ENCODE data around the gene PSENEN.

The PSENEN gene

DNA sequence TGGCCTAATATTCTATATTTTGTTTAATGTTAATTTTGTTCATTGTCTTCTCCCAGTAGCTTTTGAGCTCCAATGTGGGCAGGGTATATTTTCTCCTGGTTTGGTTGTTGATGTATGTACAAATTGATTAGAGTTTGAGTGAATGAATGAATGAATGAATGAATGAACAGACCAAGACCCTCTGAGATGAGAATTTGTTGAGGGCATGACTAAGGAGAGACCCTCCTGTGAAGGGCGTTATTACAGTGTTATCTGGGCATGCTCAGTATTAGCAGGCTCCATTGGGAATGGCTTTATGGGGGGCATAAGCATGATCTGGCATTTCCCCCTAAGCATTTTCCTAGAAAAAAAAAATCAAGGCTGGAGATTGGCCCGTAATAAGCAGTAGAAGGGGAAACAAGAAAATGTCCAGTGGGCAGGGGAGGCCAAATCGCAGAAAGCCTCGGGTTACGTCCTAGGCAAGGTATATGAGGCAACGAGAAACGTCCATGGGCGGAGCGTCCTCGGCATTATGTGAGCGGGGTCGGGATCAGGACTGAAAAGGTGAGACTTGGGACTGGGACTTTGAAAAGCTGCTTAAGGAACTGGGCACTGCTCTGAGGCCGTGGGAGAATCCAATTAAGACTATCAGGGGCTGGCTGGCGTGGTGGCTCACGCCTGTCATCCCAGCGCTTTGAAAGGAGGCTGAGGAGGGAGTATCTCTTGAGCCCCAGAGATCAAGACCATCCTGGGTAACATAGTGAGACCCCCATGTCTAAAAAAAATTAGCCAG lies 29.0 kb downstream of the PSENEN start:
- DNase-seq (ENCODE audit: low spot score): no peak

DNA sequence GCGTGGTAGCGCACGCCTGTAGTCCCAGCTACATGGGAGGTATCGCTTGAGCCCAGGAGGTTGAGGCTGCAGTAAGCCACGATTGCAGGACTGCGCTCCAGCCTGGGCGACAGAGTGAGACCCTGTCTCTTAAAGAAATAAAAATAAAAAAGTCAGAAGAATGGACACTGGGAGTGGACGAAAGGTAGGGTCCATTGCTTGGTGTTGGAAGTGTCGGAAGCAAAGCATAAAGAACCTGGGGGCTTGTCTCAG lies 29.5 kb downstream of the PSENEN start:
- DNase-seq (ENCODE audit: low spot score): no peak

DNA sequence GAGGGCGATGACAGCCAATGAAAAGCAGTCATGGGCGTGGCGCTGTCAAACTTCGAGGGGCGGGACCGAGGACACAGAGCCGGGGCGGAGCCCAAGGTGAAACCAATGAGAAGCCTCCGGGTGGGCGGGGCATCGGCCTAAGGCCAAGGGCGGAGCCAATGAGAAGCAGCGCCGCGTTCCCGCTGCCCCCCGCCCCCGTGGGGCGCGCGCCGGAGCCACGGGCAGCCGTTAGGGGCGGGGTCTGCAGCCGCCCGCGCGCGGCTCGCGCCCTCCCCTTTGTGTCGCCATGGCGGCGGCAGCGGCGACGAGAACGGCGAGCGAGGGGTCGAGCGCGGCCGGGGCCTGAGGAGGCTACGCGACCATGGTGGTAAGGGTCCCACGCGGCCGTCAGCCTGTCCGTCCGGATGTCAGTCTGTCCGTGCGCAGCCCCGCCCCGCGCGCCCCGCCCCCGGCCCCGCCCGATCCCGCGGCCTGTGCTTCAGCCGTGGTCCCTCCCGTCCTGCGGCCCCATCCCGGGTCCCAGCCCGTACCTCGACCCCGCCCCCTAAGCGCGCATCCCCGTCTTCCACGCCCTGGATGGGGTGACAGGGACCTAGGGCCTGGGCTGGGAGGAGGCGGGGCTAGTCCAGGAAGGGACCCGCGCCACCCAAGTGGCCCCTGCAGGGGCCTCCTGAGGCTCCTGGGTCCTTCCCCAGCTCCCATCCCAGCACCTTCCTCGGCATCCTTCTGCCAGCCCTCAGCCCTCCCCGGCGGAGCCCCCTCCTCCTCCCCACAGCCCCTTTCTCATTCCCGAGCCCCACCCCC lies 30.0 kb downstream of the PSENEN start, which contains the start of gene ARHGAP33:
TSS of gene ARHGAP33 (plus strand) at position 267 of the 804 bp plus-strand sequence. CDS start at position 362, 95 bp downstream.
- peak; percentile 98 for DNase-seq (ENCODE audit: low spot score)

DNA sequence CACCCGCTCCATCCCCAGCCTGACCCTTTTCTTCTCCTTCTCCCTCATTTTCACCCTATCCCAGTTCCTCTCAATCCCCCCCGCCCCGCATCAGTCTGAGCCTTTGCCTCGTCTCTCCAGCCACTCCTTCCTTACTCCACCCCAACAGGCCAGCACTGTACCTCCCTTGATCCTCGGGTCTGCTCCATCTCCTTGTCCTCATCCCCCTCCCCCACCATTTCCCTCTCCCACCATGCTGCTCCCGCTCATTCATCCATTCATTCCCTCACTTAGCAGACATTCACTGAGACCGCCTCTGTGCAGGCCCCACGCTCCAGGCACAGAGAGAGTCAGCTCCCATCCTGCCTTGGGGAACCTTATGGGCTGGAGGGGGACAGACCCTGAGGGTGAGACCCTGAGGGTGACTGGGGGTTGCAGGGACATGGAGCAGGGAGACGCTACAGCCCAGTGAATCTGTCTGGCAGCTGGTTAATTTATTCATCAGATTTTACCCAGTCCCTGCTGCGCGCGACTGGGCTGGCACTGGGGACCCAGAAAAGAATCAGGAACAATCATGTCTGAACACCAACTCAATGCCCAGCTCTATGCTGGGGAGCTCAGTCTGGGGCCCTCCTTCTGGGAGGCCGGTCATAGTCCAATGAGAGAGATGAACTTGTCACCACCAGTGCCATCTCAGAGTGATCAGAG lies 30.8 kb downstream of the PSENEN start:
- DNase-seq (ENCODE audit: low spot score): no peak

DNA sequence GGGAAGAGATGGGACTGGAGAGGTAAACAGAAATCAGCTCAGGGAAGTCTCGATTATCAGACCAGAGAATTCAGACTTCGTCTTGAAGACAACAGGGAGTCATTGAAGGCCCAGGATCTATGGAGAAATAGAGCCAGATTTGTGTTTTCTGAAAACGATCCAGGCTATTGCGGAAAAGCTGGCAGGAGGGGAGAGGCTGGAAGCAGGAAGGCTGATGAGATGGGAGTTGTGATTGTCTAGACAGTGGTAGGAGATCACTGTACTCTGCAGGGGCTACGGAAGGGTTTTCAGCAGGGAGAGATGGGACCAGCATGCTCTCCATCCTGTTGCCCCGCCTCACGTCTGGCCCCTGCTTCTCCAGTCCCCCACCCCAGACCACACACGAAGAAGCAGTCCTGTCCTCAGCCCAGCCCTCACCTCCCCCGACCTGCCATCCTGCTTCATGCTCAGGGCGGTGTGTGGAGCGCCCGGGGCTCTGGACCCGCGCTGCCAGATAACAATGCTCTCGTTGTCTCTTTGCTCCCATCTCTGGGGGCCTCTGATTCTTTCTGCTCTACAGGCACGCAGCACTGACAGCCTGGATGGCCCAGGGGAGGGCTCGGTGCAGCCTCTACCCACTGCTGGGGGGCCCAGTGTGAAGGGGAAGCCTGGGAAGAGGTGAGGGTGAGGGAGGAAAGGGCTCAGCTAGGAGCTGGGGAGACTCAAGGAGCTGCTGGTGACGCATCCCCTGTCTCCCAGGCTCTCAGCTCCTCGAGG lies 31.8 kb downstream of the PSENEN start:
- DNase-seq (ENCODE audit: low spot score): no peak

DNA sequence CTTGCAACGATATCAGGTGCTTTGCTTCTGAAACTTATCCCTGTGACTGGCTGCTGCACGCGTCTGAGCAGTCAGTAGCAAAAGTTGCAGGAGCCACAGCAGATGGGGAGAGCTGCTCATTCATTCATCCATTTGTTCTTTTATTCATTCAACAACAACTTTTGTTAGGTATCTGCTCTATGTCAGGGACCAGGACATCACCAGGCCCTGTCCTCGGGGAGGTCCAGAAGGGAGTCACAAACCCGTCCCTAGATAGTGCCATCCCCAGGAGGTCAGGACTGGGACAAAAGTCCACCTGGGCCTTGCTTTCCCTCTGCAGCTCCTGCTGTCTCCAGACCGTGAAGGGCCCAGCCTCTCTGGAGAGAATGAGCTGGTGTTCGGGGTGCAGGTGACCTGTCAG lies 32.5 kb downstream of the PSENEN start:
- no peak for DNase-seq (ENCODE audit: low spot score)

DNA sequence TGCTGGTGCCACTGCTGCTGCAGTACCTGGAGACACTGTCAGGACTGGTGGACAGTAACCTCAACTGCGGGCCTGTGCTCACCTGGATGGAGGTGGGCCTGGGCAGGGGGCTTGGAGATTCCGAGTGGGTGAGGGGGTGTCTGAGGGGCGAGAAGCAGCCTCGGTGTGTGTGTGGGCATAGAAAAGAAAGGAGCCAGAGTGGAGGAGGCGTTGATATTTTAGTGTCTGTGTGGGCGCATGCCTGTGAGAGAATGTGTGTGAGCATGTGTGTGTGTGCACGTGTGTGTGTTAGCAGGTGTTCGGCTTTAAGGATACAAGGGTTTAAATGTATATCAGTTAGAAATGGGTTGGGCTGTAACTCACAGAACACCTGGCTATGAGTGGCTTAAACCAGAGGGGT lies 33.6 kb downstream of the PSENEN start:
- DNase-seq (ENCODE audit: low spot score): no peak

DNA sequence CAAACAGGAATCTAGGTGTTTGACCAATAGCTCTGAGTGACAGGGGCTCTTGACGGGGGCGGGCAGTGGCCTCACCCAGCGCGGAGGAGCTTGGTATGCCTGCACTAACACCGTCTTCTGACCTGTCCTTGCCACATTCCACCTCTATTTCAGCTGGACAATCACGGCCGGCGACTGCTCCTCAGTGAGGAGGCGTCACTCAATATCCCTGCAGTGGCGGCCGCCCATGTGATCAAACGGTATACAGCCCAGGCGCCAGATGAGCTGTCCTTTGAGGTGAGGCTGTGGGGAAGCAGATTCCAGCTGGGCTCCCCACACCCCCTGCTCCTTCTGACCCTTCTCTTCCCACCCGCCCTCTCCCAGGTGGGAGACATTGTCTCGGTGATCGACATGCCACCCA lies 34.6 kb downstream of the PSENEN start:
- no peak for DNase-seq (ENCODE audit: low spot score)

DNA sequence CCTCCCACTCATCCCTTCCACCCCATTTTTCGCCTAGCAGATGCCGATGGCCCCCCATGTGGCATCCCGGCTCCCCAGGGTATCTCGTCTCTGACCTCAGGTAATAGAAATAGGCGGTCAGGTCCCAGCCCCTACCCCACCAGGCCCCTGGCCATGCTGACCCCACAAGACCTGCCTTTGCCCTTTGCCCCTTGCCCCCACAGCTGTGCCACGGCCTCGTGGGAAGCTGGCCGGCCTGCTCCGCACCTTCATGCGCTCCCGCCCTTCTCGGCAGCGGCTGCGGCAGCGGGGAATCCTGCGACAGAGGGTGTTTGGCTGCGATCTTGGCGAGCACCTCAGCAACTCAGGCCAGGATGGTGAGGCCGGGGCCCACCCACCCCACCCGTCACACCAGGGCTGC lies 35.3 kb downstream of the PSENEN start:
- no peak for DNase-seq (ENCODE audit: low spot score)

DNA sequence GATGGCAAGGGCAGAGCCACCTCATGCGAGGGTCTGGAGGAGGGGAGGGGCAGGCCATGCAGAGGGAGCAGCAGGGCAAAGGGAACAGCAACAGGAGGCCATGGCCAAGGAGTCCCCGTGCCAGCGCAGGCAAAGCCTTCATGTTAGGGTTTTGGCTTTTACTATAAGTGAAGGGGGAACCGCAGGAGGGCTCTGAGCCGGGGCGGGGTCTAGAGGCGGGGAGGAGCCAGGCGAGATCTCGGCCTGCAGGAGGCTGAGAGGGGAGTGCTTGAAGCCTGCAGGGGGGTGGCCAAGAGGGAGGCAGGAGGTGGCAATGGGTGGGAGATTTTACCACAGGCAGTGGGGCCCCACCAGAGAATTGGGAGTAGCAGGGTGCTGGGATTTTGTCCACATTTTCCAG lies 36.2 kb downstream of the PSENEN start:
- DNase-seq (ENCODE audit: low spot score): no peak

DNA sequence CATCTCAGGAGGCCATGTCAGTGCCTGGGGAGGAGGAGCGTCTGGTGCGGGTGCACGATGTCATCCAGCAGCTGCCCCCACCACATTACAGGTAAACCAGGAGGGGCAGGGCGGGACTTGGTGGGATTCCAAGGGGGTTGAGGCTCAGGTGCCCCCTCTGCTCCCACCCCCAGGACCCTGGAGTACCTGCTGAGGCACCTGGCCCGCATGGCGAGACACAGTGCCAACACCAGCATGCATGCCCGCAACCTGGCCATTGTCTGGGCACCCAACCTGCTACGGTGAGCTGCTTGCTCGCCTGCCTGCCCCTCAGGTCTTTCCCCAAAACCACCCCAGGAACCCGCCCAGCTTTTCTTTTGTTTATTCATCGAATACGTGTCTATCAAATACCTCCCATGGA lies 37.1 kb downstream of the PSENEN start:
- DNase-seq (ENCODE audit: low spot score): no peak

DNA sequence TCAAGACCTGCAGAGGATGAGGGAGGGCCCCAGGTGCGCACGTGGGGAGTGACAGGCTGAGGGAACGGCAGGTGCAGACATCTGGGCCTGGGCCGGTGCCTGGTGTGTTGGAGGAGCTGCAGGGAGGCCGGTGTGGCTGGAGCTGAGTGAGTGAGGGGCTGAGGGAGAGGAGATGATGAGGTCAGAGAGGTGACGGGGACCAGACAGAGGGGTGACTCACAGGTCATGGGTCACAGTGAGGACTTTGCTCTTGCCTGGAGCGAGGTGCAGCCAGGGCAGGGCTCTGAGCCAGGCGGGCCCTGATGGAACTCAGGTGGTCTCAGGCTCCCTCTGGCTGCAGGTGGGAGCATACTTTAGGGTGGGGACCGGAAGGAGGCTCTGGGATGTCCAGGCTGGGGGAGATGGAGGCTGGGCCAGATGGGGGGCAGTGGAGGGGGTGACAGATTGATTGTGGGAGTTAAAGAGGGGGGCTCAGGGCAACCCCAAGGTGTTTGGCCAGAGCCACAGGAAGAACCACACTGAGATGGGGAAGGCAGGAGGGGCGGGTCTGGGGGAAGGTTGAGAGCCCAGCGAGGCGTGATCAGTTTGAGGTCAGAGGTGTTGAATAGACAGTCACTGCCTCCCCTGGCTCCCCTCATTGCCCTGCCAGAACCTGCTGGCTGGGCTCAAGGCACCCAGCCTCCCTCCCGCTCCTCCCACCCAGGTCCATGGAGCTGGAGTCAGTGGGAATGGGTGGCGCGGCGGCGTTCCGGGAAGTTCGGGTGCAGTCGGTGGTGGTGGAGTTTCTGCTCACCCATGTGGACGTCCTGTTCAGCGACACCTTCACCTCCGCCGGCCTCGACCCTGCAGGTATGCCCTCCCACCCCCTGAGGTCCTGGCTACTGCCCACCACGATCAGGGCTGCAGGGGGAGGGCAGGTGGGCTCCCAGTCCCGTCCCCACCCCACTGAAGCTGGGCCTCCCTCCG lies 38.3 kb downstream of the PSENEN start:
- no peak for DNase-seq (ENCODE audit: low spot score)

DNA sequence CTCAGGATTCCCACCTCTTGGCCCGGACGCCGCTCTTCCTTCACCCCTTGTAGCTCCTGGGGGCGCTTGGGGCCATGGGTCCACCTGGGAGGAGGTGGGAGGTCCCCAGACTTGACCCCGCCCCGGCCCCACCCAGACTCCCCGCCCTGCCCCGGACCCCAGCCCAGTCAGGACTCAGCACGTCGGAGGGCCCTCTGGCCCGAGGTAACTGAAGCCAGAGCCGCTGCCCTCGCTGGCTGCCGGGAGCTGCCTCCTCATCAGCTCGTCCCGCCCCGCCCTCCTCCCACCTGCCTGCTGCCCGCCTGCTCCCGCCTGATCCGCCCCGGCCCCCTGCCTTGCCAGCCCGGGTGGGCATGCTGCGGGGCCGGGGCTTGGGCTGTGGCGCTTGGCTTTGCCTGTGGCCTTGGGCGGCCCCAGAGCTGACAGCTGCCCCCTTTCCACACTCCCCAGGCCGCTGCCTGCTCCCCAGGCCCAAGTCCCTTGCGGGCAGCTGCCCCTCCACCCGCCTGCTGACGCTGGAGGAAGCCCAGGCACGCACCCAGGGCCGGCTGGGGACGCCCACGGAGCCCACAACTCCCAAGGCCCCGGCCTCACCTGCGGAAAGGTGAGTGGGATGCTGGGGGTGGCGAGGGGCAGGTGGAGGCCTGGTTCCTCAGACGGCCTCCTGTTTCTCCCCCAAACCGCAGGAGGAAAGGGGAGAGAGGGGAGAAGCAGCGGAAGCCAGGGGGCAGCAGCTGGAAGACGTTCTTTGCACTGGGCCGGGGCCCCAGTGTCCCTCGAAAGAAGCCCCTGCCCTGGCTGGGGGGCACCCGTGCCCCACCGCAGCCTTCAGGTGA lies 39.3 kb downstream of the PSENEN start:
- no peak for DNase-seq (ENCODE audit: low spot score)

DNA sequence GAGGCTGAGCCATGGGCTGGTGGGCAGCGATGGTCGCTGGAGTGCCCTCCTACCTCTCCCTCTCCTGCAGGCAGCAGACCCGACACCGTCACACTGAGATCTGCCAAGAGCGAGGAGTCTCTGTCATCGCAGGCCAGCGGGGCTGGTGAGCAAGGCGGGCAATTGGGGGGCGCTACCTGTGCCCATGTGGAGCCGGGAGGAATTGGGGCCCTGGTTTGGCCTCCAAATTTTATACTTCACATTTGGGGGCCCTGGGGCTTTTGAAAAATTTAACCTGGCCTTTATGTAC lies 39.8 kb downstream of the PSENEN start:
- no peak for DNase-seq (ENCODE audit: low spot score)

DNA sequence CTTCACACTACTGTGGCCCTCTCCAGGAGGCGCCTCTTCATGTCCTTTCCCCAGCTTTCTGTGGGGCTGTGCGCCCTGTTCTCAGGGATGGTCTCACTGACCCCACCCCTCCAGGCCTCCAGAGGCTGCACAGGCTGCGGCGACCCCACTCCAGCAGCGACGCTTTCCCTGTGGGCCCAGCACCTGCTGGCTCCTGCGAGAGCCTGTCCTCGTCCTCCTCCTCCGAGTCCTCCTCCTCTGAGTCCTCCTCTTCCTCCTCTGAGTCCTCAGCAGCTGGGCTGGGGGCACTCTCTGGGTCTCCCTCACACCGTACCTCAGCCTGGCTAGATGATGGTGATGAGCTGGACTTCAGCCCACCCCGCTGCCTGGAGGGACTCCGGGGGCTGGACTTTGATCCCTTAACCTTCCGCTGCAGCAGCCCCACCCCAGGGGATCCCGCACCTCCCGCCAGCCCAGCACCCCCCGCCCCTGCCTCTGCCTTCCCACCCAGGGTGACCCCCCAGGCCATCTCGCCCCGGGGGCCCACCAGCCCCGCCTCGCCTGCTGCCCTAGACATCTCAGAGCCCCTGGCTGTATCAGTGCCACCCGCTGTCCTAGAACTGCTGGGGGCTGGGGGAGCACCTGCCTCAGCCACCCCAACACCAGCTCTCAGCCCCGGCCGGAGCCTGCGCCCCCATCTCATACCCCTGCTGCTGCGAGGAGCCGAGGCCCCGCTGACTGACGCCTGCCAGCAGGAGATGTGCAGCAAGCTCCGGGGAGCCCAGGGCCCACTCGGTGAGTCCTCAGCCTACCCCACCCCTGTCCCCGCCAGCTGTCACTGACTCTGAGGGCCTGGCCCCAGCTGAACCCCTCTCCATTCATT lies 41.1 kb downstream of the PSENEN start:
- no peak for DNase-seq (ENCODE audit: low spot score)

DNA sequence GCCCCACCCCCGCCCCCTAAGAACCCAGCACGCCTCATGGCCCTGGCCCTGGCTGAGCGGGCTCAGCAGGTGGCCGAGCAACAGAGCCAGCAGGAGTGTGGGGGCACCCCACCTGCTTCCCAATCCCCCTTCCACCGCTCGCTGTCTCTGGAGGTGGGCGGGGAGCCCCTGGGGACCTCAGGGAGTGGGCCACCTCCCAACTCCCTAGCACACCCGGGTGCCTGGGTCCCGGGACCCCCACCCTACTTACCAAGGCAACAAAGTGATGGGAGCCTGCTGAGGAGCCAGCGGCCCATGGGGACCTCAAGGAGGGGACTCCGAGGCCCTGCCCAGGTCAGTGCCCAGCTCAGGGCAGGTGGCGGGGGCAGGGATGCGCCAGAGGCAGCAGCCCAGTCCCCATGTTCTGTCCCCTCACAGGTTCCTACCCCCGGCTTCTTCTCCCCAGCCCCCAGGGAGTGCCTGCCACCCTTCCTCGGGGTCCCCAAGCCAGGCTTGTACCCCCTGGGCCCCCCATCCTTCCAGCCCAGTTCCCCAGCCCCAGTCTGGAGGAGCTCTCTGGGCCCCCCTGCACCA lies 41.9 kb downstream of the PSENEN start:
- DNase-seq (ENCODE audit: low spot score): no peak

DNA sequence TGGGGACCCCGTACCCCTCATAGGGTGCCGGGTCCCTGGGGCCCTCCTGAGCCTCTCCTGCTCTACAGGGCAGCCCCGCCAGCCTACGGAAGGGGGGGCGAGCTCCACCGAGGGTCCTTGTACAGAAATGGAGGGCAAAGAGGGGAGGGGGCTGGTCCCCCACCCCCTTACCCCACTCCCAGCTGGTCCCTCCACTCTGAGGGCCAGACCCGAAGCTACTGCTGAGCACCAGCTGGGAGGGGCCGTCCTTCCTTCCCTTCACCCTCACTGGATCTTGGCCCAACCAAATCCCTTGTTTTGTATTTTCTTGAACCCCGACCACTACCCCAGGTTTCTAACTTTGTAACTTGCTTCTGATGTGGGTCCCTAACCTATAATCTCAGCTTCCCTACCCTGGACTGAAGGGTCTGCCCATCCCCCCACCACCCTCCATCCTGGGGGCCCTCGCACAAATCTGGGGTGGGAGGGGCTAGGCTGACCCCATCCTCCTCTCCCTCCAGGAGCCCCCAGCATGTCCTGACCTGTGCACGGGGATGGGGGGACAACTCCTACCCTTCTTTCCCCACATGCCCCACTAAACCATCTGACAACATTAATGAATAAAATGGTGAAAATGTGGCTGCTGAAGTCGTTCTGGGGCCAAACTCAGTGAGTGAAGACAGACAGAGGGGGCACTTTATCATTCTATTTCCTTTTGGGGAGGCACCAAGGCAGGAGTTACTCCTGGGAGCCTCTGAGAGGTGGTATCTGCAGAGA lies 42.9 kb downstream of the PSENEN start:
- DNase-seq (ENCODE audit: low spot score): no peak

DNA sequence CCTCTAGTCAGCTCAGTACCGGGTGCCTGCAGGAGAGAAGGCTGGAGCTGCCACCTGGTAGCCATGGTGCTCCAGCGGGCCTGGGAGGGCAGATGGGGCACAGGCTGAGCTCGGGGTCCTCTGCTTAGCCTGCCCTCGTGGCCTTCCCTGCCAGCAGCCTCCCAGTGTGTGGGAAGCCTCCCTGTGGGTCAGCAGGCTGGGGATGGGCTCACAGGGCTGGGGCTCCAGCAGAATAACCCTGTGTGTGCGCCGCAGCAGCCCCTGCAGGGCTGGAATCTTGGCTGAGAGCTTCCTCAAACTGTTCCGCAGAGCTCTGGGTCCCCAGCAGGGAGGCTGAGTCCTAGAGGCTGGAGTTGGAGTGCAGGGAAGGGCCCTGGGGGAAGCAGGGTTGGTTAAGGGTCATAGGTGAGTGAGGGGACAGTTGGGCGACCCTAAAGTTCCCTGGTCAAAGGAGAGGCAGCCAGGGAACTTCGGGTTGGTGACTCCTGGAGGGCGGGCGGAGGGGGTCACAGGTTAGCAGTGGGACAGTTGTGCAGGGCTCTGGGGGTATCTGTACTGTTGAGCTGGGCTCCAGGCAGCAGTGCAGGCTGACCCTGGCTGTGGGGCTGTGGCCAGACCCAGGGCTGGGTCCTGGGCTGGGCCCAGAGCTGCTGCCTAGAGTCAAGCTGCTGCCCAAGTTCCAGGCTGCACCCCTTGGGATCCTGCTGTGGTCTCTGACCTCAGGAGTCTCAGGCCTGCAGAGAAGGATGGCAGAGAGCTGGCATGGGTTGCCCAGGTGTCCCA lies 43.9 kb downstream of the PSENEN start:
- no peak for DNase-seq (ENCODE audit: low spot score)
